ENCODE data around the gene ANKRD13B. TPM values are rescaled to one million over a fixed set of nuclear protein-coding genes. Genes with fewer than 3 reads are reported as not detected.

Gene ANKRD13B
- total RNA-seq, 2 donors from 2014 or later, result 11.5 to 35.5 TPM

DNA sequence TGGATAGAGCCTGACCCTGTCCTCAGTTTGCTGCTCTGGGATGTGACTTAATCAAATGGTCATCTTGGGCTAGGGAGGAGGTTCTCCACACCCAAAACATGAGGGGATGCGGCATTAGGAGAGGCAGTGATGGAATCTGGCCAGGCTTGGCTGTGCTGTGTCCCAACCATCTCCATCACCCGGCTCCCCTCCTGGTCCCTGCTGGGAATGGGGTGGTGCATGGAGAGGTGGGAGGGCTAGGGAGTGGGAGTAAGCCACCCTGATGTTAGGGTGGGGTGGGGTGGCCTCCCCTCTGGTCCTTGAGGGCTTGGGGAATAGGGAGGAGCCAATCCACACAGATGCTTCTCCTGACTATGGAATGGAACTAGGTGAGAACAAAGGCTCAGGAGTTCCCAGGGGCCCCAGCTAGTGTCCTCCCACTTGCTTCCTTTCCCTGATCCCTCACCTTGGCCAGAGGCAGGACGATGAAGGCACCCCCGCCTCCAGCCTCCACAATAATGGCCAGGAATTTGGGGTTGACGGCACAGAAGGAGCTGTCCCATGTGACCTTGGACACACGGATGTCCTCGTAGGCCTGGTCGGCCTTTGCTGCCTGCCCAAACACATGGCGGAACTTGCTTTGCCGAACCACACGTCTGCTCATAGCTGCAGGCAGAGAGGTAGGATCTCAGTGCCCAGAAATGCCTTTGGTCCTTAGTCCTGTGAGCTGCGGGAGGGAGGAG, 28.0 kb downstream of the ANKRD13B start:
- Histone ChIP-seq H3K27ac (no peak overlapping the region), H3K9me3 (no peaks in the 10 kb centered on the region), H3K27me3 (replicated peaks; ENCODE audit: insufficient read depth) (no peaks in the 10 kb centered on the region), H3K4me3 (no peak overlapping the region), H3K4me1 (ENCODE audit: control insufficient read depth in 1 of 2, low read depth in 2 of 2) (peaks cover 21 to 64% of the 10 kb centered on the region in 2 donors), H3K36me3 (no peaks in the 10 kb centered on the region)
- DNase-seq (ENCODE audit: low spot score), result no peak
- ATAC-seq (ENCODE audit: insufficient number of reproducible peaks, low FRiP score, low read depth), result no peak
- TF ChIP-seq, protein P1, sequence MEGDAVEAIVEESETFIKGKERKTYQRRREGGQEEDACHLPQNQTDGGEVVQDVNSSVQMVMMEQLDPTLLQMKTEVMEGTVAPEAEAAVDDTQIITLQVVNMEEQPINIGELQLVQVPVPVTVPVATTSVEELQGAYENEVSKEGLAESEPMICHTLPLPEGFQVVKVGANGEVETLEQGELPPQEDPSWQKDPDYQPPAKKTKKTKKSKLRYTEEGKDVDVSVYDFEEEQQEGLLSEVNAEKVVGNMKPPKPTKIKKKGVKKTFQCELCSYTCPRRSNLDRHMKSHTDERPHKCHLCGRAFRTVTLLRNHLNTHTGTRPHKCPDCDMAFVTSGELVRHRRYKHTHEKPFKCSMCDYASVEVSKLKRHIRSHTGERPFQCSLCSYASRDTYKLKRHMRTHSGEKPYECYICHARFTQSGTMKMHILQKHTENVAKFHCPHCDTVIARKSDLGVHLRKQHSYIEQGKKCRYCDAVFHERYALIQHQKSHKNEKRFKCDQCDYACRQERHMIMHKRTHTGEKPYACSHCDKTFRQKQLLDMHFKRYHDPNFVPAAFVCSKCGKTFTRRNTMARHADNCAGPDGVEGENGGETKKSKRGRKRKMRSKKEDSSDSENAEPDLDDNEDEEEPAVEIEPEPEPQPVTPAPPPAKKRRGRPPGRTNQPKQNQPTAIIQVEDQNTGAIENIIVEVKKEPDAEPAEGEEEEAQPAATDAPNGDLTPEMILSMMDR (IDR thresholded peaks at IDR 0.05), result no peak

DNA sequence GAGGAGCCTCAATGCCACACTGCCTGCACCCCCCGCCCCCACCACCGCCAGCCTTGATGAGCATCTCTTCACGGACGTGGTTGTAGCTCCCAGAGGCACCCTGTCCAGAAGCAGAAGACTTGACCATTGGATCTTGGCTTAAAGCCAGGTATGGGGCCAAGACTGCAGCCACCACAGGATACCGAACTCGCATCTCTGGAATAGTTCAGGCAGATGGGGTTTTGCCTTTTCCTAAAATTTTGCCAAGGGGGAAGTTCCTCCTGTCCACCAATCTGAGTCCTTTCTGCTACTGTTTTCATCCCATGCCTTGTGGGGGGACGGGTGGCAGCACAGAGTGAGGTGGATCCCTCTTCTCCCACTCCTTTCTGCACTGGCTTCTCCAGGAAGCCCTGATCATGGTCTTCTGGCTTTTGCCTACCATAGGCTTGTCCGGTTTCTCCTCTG, 28.8 kb downstream of the ANKRD13B start:
- Histone ChIP-seq H3K4me1 (ENCODE audit: control insufficient read depth in 1 of 2, low read depth in 2 of 2) (peaks cover 13 to 55% of the 10 kb centered on the region in 2 donors), H3K27ac (peak overlapping the region; percentile 56 to 63)

DNA sequence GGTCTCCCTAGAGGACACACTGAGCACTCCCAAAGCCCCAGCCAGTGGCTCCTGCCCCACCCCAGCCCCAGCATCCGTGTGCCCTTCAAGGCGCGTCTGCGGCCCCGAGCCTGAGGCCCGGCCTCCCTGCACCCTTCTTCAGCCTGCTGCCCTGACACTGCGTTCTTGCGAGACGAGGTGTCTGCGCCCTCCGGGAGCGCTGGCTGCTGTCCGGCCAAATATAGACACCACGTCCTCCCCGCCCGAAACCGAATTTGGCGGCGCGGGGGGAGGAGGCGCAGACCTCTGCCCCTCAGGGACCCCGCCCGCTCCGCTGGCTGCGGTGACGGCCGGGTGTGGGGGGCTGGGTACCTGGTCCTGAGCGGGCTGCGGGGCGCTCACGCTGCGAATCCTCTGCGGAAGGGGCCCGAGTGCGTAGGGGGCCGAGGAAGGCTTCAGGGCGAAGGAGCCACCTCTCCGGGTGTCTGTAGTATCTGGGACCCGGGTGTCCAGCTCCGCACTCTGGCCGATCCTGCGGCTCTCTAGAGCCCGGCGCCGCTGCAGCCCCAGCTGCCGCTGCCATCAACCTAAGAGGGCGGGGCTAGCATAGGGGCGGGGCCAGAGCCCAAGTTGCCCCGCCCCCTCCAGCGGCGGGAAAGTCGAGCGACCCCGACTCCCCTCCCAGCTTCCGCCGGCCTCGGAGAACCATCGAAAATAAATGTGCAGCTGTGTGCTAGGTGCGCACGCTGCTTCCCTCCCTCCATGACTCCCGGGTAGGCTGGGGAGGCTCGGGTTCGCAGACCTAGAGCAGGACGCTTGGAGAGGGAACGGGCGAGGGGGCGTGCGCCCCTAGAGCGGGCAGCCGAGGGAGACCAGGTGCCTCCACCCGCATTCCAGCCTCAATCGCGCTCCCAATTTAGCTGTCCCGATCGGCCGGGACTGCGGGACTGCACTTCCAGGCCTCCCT, 29.7 kb downstream of the ANKRD13B start, which contains the start of gene CORO6:
TSS of gene CORO6 (minus strand) at position 576 of the 946 bp plus-strand sequence. CDS start 1,491 bp downstream, outside the sequence.
- no peaks in the 10 kb centered on the region for H3K9me3 ChIP-seq
- H3K36me3 ChIP-seq, result no peaks in the 10 kb centered on the region
- peak; percentile 15 for ATAC-seq (ENCODE audit: insufficient number of reproducible peaks, low FRiP score, low read depth)
- H3K4me3 ChIP-seq, result peak within 1 kb of the TSS; percentile 91
- TF ChIP-seq, protein P1 (IDR thresholded peaks at IDR 0.05), result no peak
- H3K4me1 ChIP-seq (ENCODE audit: control insufficient read depth in 1 of 2, low read depth in 2 of 2), result peaks cover 5 to 47% of the 10 kb centered on the region in 2 donors
- H3K27ac ChIP-seq, result peak within 1 kb of the TSS; percentile 56 to 63
- DNase-seq (ENCODE audit: low spot score), result no peak
- H3K27me3 ChIP-seq (replicated peaks; ENCODE audit: insufficient read depth), result no peaks in the 10 kb centered on the region

More for the DNA sequence above, 28.8 kb downstream of the ANKRD13B start:
- Histone ChIP-seq H3K9me3 (no peaks in the 10 kb centered on the region), H3K36me3 (no peaks in the 10 kb centered on the region), H3K4me3 (peak overlapping the region; percentile 91), H3K27me3 (replicated peaks; ENCODE audit: insufficient read depth) (no peaks in the 10 kb centered on the region)
- TF ChIP-seq, protein P1 (IDR thresholded peaks at IDR 0.05), result no peak
- ATAC-seq (ENCODE audit: insufficient number of reproducible peaks, low FRiP score, low read depth) (no peak), DNase-seq (ENCODE audit: low spot score) (no peak)

DNA sequence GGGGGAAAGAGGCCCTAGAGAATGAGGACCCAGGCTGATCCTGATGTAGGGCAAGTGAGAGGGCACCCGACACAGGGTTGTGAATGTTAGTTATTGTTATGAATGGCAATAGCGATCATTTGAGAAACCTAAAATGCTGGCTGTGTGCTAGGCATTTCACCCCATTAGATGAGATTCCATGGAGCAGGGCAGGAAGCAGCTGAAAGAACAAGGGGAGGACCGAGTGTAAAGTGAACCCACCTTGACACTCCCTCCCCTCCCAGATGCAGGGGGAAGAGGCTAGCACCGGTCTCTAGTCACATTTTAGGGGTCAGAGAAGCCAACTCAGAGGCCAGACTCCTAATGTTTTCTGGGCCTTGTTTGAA, 30.3 kb downstream of the ANKRD13B start:
- peaks cover 3 to 40% of the 10 kb centered on the region in 2 donors for H3K4me1 ChIP-seq (ENCODE audit: control insufficient read depth in 1 of 2, low read depth in 2 of 2)
- no peaks in the 10 kb centered on the region for H3K27me3 ChIP-seq (replicated peaks; ENCODE audit: insufficient read depth)
- no peaks in the 10 kb centered on the region for H3K36me3 ChIP-seq
- H3K27ac ChIP-seq, result no peak overlapping the region
- ATAC-seq (ENCODE audit: insufficient number of reproducible peaks, low FRiP score, low read depth) (no peak), DNase-seq (ENCODE audit: low spot score) (no peak)
- TF ChIP-seq, protein P1 (IDR thresholded peaks at IDR 0.05), result no peak
- H3K9me3 ChIP-seq, result no peaks in the 10 kb centered on the region
- peak overlapping the region; percentile 91 for H3K4me3 ChIP-seq

DNA sequence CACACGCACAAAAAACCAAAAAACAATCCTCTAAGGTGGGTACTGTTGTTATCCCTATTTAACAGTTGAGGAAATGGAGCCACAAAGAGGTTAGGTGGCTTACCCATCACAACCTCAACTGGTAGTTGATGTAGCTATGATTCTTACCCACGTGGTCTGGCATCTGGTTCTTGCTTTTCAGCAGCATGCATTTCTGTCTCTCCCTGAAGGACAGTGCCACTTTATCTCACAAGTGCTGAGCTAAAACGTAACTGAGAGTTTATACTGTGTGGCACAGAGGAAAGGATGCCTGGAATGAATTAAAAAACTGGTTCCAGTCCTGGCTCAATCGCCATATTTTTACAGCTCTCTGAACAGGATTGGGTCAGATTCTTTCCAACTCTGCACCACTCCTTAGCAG, 31.7 kb downstream of the ANKRD13B start:
- DNase-seq (ENCODE audit: low spot score) (no peak), ATAC-seq (ENCODE audit: insufficient number of reproducible peaks, low FRiP score, low read depth) (no peak)
- H3K27ac ChIP-seq, result no peak overlapping the region
- H3K4me1 ChIP-seq (ENCODE audit: control insufficient read depth in 1 of 2, low read depth in 2 of 2), result peaks cover 3 to 27% of the 10 kb centered on the region in 2 donors
- TF ChIP-seq, protein P1 (IDR thresholded peaks at IDR 0.05), result no peak
- H3K4me3 ChIP-seq, result no peak overlapping the region
- no peaks in the 10 kb centered on the region for H3K9me3 ChIP-seq
- H3K36me3 ChIP-seq, result peaks cover 4% of the 10 kb centered on the region
- no peaks in the 10 kb centered on the region for H3K27me3 ChIP-seq (replicated peaks; ENCODE audit: insufficient read depth)
